ENCODE results near the gene CNTN6. TPM values are rescaled to one million over a fixed set of nuclear protein-coding genes. Genes with fewer than 3 reads are reported as not detected.

CNTN6 gene
- total RNA-seq, 1 donor from 2014 or later = 3.5 TPM

DNA sequence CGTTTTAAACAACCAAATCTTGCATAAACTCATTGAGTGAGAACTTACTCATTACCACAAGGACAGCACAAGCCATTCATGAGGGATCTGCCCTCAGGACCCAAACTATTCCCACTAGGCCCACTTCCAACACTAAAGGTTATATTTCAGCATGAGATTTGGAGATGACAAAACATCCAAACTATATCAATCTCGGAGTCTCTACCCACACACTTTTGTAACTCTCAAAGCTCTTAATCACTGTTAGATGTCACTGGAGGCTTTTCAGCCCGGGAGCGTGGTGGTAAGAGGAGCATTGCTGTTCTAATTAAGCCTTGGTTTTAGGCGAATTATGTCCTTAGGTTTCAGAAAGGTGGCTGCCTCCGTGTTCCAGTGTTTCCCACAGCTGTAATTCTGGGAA is 86.3 kb downstream of the CNTN6 start:
- DNase-seq = no peak

DNA sequence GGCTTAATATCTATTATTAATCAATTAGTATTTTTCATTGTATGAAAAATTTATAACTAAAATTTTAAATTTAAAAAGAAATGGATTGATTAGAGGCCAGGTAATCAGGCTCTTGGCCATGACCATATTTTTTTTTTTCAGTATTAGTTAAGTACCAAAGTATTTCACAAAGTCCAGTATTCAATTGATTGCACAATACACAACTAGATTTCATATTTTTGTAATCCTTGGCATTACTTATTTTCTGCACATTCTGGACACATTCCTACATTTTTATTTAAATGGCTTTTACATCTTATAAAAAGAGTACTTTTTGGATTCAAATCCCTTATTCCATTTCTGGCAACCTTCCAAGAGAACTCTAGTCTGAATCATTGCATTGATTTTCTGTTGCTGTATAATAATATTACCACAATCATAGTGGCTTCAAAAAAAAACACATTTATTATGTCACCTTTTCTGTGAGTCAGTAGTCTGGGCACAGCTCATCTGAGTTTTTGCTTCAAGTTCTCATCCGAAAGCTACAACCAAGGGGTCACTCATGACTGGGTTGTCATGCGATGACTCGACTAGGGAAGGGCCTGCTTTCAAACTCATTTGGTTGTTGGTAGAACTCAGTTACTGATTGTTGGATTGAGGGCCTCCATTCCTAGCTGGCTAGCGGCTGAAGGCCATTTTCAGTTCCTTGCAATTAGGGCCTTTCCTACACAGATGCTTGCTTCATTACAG is 90.7 kb downstream of the CNTN6 start:
- peak; percentile 9 for DNase-seq

DNA sequence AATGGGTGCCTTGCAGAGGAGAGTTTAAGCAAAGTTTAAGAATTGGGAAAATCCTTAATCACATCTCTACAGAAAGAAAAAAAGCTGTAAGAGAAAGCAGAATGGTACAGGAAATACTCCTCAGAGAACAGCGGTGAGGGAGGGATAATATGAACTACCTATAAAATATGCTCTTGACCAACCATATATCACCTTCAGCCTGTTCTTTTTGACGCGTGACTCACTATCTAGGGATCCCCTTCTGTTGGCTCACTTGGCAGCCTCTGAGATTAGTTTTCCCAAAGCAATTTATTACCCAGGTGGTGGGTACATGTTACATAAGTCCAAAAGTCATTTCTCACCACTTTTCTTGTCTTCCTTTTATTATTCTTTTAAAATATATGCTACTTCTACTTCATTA is 97.7 kb downstream of the CNTN6 start:
- no peak for DNase-seq

DNA sequence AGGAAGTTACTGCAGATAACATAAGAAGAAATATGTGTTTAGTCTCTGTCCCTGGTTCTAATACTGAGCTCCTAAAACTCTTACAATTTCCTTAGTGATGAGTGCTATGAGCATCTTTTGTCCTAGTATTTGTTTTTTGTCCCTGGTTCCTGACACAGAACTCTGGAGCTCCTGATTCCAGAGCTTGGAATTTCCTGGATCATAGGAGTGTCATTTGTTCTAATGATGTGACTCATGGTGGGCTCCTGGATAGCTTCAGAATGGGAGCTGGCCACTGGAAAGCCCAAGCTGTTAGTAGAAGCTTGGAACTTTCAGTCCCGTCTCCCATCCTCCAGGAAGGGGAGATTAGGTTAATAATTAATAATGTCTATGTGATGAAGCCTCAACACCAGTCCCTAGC is 98.2 kb downstream of the CNTN6 start:
- no peak for DNase-seq

DNA sequence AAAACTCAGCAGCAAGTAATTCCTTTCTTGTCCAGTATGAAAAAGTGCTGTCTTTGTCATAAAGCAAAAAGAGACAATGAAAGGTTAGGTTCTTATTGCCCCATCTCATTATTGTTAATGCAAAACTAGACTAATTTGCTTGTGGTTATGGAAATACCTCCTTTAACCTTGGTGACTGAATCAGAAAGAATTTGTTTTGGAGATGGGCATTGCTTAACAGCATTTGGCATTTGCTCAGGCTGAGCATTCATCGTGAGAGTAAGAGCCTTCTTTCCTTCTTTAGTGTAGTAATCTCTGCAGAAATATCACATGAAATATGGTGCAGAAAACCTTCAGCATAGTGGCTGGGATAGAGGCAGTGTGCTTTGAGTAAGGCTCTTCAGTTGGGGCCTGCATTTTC is 103.1 kb downstream of the CNTN6 start:
- no peak for DNase-seq

DNA sequence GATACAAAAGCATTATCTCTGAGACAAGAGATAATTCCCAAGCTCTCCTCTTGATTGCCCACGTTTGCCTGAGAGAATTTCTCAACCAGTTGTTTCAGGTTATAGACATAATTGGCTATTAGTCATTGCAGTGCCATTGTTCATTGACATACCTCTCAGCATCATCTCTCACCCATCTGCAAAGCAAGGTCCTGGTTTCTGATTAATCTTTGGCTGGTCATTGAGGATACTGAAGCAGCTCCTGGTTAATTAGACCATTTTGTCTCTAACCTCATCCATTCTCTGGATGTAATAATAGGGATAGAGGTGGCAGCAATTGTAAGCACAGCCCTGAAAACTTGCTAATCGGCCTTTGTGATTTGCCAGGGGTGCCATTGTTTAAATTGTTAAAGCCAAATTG is 104.2 kb downstream of the CNTN6 start:
- no peak for DNase-seq

DNA sequence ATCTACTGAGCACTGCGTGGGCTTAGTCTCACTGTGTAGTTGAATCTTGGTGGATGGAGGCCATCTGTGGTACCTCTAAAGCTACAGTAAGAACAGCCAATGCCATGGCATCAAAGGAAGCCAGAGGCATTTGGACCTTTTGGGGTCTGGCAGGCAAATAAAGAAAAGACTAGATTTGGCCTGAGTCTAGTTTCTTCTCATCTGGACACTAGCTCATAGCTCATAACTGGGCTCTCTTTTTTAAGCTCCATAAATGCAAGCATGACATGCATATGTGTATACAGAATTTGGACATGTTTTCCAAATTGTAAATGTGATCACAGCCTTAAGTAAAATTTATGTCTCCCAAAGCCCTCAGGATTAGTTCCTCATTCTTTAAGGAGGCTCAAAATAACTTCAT is 107.5 kb downstream of the CNTN6 start:
- no peak for DNase-seq

DNA sequence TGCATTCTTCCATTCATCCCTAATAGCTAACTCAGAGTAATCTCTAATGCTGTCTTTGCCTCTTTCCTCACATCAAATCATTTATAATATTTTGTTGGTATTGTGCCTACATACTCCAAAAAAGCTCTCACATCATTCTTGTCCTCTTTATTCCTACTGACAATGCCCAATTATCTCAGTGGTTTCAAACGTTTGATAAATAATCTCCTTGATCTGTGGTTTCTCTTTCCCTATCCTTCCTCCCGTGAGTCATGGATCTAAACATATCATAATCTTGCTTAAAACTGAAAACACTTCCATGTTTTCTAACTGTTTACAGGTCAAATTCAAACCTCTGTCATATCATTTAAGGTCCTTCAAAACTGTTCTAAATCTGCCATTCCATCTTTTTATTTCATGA is 115.1 kb downstream of the CNTN6 start:
- DNase-seq = no peak

DNA sequence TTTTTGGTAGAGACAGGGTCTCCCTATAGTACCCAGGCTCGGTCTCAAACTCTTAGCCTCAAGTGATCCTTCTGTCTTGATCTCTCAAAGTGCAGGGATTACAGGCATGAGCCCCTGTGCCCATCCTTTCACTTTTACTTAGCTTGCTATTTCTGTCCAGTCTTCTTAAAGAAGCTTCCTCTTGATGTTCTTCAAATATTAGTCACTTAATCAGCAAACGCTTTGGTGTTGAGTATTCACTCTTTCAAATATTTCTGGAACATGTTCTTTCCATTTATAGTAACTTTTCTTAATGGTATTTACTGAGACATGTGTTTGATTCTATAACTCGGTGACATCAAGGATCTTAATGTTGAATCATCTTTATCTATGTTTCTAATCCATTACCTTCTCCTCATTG is 122.1 kb downstream of the CNTN6 start:
- no peak for DNase-seq

DNA sequence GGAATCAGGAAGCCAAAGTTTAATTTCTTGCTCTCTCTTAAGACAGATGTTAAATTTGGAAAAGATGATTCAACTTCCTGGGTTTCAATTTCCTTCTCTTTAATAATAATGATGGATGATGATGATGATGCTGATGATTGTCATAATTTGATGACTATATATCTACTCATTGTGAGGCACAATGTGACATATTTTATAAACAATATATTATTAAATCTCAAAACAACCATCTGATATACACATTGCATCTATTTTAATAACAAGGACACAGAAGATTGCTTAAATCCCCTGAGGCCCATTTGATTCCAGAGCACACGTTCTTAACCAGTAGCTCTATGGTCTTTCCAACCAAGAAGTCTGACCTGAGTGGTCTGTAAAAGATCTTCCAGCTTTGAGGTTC is 124.0 kb downstream of the CNTN6 start:
- no peak for DNase-seq

DNA sequence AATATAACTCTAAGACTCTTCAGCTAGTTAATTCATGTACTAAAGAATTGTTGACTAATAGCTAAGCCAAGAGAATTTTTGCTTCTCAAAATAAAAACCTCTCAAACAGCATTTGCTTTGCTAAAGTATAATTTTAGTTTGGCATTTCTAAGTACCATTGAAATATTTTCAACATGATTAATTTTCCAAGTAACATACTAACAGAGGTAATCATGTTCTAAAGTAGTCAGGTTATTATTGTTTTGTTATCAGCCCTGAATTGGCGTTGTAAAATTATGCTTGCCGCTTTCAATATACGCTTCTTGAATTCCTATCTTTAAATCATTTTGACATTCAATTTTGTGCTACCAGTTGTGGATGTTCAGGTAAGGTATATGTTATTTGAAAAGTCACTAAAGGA is 134.3 kb downstream of the CNTN6 start:
- DNase-seq = no peak

DNA sequence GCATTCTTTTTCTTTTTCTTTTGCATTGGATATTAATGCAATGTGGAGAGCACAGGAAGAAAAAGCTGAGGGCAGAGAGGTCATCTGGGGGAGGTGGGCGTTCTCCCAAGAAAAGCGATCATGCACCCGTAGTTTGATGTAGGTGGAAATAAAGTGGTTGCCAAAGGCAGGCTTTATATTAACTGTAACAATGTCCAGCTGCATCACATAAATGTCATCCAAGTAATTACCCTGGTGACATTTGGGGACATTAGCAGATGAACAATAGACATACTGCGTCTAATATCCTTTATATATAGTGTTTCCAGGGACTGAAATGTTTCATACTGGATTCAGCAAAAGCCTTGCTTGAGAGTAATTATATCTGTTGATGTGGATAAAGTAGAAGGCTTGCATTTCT is 135.5 kb downstream of the CNTN6 start:
- DNase-seq = no peak

DNA sequence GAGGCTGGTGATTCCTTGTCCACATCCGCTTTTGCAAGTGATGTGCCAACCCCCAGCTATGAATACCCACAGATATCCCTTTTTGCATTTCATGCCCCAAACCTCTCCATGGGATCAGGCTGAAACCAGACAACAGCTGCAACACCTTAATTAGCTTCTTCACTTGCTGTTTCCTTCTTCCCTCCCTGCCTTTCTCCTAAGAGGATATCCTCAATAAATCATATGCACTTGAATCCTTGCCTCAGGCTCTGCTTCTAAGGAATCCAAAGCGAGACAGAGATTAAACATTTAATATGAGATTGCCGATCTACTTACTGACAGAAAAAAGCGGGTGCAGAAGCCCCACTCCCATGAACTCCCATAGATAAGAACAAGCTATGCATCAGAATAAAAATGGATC is 138.1 kb downstream of the CNTN6 start:
- no peak for DNase-seq

DNA sequence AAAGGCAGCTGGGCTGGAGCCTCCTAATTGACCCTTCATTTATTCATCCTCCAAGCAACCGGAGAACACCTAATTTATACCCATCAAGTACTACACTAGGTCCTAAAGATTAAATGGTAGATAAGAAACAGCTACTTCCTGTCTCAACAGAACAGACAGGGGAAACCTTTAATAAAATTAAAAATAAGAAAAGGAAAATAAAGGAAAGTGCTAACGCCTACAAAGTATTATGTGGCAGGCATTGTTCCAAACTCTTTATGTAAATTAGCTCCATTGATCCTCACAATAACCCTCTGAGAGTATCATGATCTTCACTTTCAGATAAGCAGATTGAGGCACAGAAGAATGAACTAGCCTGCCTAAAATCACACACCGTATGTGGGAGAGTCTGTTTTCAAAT is 139.5 kb downstream of the CNTN6 start:
- DNase-seq = no peak

DNA sequence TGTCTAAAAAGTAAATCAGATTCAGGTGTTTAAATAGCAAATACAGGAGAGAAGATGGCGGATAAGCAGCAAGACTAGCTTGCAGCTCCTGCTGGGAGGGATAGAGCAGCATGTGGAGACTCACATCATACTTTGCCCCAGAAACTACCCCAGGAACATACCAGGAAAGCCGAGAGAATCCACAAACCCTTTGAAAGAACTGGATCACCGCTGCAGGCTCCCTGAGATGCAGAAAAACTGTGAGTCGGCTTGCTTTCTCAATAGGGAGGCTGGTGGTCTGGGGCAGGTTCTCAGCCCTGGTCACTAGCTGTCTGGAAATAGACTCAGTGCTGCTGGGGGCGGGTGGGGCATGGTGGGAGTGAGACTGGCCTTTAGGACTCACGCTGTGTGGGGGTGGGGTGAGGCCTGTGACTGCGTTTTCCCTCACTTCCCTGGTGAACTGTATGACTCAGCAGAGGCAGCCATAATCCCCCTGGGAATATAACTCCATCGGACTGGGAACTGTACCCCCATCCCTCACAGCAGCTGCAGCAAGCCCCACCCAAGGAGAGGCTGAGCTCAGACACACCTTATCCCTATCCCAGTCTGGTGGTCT is 142.8 kb downstream of the CNTN6 start:
- DNase-seq = no peak

DNA sequence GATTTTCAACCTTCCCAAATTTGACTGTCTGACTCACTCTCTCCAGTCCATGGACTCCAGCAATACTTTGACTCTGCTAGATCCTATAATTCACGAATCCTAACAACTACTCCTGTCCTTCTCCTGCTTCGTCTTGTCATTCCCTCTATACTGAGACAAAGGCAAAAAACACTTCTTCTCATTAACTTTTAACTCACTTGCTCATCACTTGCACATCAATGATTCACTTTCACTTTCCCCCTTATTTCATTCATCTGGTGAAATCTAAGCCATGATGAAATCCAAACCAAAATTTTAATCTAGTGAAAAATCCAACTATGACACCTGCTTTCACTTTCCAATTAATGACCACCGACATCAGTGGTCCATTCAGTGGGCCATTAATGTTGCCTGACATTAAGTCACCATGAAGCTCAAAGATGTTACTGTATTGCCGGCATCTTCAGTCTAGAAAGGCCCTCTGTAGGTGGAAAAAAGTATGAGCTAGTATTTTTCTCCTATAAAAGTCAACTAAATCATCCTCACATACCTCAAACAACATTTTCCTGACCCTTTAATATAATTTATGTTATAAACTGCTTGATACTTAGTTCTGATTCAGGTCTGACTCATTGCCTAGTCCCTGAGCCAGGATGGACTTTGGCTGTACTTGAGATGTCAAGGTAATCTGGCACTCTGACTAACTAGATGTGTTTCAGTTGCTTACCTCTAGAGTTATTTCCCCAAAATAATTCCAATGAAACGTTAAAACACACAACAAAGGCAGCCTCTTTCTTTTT is 158.6 kb downstream of the CNTN6 start:
- DNase-seq = no peak

DNA sequence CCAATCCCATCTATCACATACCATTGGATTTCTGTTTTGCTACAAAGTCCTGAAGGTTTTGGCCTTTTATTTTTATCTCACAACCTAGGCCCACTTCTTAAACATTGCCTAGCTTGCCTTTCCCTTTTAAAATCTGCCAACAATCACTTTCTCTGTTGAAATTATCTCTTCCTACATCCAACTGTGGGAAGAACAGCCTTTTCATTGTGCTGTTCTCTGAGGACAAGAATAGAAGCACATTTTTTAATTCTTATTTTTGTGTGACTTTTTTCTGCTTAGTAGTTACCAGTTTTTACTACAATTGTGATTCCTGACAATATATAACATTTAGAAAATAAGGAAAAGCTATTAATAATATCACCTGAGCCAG is 159.2 kb downstream of the CNTN6 start:
- no peak for DNase-seq

DNA sequence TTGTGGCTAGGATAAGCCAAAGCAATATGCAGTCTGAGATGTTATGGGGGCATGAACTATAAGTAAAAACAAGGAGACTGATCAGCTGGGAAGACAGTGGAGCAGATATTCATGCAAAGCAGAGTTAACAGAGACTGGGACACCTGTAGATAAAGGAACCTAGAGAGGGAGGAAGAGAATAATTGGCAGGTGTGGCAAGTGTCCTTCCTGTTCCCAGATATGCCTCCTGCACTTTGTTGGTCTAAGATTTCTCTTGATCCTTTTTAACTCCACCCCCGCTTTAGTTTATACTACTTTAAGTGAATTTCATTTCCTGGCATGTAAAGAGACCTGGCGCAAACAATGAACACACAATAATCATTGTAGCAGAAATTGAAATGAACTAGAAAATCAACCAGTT is 169.4 kb downstream of the CNTN6 start:
- DNase-seq = no peak

DNA sequence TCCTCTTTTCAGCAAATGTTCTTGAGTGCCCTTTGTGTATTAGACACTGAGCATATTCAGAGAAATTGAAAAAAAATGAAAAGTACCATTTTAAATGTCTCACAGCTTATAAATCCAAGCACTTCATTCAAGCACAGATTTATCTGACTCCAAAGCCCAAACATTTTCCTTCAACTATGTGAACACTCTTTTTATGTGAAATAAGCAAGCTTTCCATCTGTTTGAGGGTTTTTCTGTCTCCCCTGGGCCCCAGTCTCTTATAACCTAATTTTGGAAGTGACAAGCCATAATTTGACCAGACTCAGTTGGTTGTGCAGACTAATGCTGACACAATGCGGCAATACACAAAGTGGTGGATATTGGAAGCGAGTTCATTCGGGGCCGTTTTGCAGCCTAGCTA is 170.3 kb downstream of the CNTN6 start:
- no peak for DNase-seq

DNA sequence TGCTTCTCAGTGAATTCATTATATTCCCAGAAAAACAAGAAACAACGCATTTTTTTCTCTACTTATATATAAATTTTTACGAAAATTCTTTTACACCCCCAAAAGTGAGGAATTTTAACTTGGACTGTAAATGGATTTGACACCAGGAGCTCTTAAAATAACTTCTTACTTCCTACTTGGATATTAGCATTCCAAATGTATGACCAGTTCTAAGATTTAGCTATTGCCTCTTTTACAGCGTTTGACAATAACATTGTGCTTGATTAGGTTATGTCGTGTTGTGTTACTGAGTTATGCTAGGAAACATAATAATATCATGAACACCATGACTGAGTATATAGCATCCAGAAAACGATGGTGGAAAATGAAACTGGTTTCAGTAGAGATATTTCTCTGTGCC is 177.0 kb downstream of the CNTN6 start:
- no peak for DNase-seq

DNA sequence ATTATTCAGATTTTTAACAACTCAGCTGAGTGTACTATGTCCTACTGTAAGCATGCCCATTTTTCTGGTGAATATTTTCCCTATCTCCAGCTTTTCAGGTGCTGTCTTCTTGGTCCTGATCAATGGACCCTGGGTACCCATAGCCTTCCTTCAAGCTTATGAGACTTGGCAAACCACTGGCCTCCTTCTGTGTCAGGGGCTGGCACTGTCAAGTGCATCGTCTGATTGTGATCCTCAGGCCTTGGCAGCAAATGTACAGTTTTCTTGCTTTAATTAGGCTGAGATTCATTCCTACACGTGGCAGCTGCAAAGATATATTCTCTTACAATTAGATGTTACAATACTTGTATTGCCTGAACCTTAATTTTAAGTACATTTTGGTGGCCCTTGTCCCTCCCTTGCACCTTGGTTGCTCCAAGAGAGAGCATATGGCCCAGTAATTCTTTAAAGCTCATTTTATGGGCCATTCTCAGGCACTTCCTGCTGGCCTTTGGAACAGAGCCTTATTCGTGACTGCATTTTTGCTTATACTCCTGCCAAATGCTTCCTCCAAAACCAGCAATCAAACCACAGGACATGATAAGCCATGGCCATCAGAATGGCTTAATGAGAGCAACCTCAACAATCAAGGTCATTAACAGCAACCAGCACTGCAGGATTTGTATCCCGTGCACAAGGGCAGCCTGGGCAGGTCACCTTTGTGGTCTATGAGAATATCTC is 179.9 kb downstream of the CNTN6 start:
- DNase-seq = no peak

DNA sequence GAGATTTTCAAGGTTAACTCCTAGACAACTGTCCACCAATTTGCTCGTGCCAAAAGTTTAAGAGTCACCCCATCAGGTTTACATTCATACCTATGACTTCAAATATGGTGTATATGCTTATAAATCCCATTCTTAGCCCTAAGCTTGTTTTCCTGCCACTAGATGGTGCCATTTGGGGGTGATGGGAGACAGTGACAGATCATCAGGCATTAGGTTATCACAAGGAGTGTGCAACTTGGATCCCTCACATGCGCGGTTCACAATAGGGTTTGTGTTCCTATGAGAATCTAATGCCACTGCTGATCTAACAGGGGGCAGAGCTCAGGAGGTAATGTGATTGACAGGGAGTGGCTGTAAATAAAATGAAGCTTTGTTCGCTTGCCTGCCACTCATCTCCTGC is 182.7 kb downstream of the CNTN6 start:
- no peak for DNase-seq

DNA sequence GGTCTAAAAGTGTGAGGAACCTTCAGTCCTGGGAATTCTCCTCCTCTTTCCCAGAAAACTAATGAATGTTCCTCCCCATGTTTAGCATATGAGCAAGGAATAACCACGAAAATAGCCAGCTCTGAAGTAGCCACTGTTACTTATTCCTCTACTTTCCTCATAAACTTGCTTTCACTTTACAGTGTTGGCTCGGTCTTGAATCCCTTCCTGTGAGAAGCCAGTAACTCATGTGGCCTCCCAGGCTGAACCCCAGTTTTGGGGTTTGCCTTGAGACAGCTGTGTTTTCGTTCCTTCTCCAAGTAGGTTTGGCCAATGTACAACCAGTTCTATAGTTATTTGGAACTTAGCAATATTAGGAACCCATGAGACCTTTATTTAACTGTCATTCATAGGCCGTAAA is 195.0 kb downstream of the CNTN6 start:
- DNase-seq = no peak
